Psoas muscle (tissue), 8 donors: ENCODE results near the gene TBC1D22A. TPM values are rescaled to one million over a fixed set of nuclear protein-coding genes. Genes with fewer than 3 reads are reported as not detected.

Experiments
- ATAC-seq, 4 donors: fragments of 200-7000 bp; cut with Tn5 transposase; one replicate each; pipeline ENCODE4 v1.9.1; 2020; ENCODE audit warnings: moderate library complexity in 3 of 4, mild to moderate bottlenecking in 2 of 4
- DNase-seq, 2 donors: peaks; one replicate each; pipeline ENCODE4 v3.0.0-alpha.2; 2020
- H3K27ac ChIP-seq: fragments of 200-600 bp; one replicate; pipeline ENCODE4 v1.8.0; 2022
- H3K27me3 ChIP-seq, 3 donors: fragments of 200-600 bp in 1 of 3; one replicate each; pipeline versions ENCODE4 v1.6.1 to v1.8.0; 2013 to 2022; ENCODE audit warnings: low read length in 2 of 3, mild to moderate bottlenecking in 2 of 3, moderate library complexity in 1 of 3; ENCODE audit not compliant: insufficient read depth in 3 of 3
- H3K36me3 ChIP-seq, 2 donors: fragments of 200-600 bp in 1 of 2; one replicate each; pipeline versions ENCODE4 v1.6.1 to v1.8.0; 2013 to 2022; ENCODE audit warnings: low read depth in 1 of 2, mild to moderate bottlenecking in 1 of 2, moderate library complexity in 1 of 2; ENCODE audit not compliant: insufficient read depth in 1 of 2
- H3K4me1 ChIP-seq: fragments of 200-600 bp; one replicate; pipeline ENCODE4 v1.8.0; 2022
- H3K4me3 ChIP-seq: fragments of 200-600 bp; one replicate; pipeline ENCODE4 v1.8.0; 2022; ENCODE audit warnings: mild to moderate bottlenecking
- H3K9me3 ChIP-seq: fragments of 200-600 bp; one replicate; pipeline ENCODE4 v1.8.0; 2022
- CTCF ChIP-seq: fragments of 200-600 bp; IDR thresholded peaks from one replicate; pipeline ENCODE4 v1.8.0; 2022; ENCODE audit warnings: antibody characterized with exemption
- WGBS, 3 donors: extraction: QIAGEN DNeasy Blood & Tissue Kit; methylation state at CpG; one replicate each; pipeline versions ENCODE4 v1.1.6 to v1.1.7; 2013; 5-methylcytosine and 5-hydroxymethylcytosine counted together
- intact Hi-C, 2 donors: fragments of 100-400 bp; cut with DNase I; formaldehyde crosslinking; loops; one replicate each; pipeline versions ENCODE4 v1.11.0 to v1.14.2; 2022
- polyA plus RNA-seq, 3 donors: library from polyadenylated mRNA; stranded (reverse); fragments of 200-250 nt; gene quantifications; one replicate each; pipeline ENCODE4 v1.2.3, GENCODE V29; 2013
- total RNA-seq, 4 donors: library from RNA; stranded (reverse); fragmentation: NEBNext Ultra II Directional in 2 of 4; extraction: Animal tissue kit (Norgen Biotek cat#: 25700) in 2 of 4; gene quantifications; one replicate each; pipeline versions ENCODE4 v1.2.1 to v1.2.4, GENCODE V29; 2021 to 2023
- donor health status: healthy with polysubstance abuse.
- donor health status: DM: no; HTN: no; CAD: no; lungs with moderate emphysema.
- donor health status: Bipolar disorder and iron deficiency.
- donor health status: healthy.
- donor health status: DM: yes; HTN: yes; CAD: no.
- donor health status: DM: no; HTN: no; CAD: no.
- donor health status: DM: no; HTN: no; CAD: no.
- donor health status: DM: yes; HTN: yes; CAD: no.

The TBC1D22A gene
- total and polyA plus RNA-seq, 7 donors: 11.7 to 25.0 (median 18.9) TPM

- no peaks in the 10 kb centered on the region for H3K36me3 ChIP-seq
- no peak overlapping the region for H3K27ac ChIP-seq
- no peaks in the 10 kb centered on the region for H3K9me3 ChIP-seq
- intact Hi-C loops: no loop called here
- 9 to 15% (median 13%) methylated on average over 29 of the region's 29 CpGs for WGBS, 3 donors
- no peak for TF ChIP-seq CTCF
- H3K4me3 ChIP-seq: no peak overlapping the region
- DNase-seq: no peak
- no peak for ATAC-seq
- H3K4me1 ChIP-seq: no peaks in the 10 kb centered on the region
- H3K27me3 ChIP-seq: no peaks in the 10 kb centered on the region
Measured at GRCh38 chr22:47090591-47091245, 328.3 kb downstream of the TBC1D22A start.

GRCh38 chr22:47091246-47091651 lies 328.8 kb downstream of the TBC1D22A start:
- Histone ChIP-seq H3K4me3 (no peak overlapping the region), H3K27ac (no peak overlapping the region), H3K9me3 (no peaks in the 10 kb centered on the region), H3K27me3 (no peaks in the 10 kb centered on the region), H3K36me3 (no peaks in the 10 kb centered on the region), H3K4me1 (no peaks in the 10 kb centered on the region)
- TF ChIP-seq CTCF: no peak
- WGBS, 3 donors: 33 to 36% (median 35%) methylated on average over 18 to 21 of the region's 21 CpGs
- ATAC-seq (no peak), DNase-seq (no peak)
- intact Hi-C loops: no loop called here

GRCh38 chr22:47091921-47092700 lies 329.7 kb downstream of the TBC1D22A start:
- DNase-seq (no peak), ATAC-seq (no peak)
- H3K27ac ChIP-seq: no peak overlapping the region
- no peak overlapping the region for H3K4me3 ChIP-seq
- no peaks in the 10 kb centered on the region for H3K36me3 ChIP-seq
- no peaks in the 10 kb centered on the region for H3K27me3 ChIP-seq
- H3K4me1 ChIP-seq: no peaks in the 10 kb centered on the region
- intact Hi-C loops: no loop called here
- TF ChIP-seq CTCF: no peak
- 90 to 95% (median 93%) methylated on average over 16 of the region's 16 CpGs for WGBS, 3 donors
- no peaks in the 10 kb centered on the region for H3K9me3 ChIP-seq

GRCh38 chr22:47092896-47093311 lies 330.5 kb downstream of the TBC1D22A start:
- Histone ChIP-seq H3K27ac (no peak overlapping the region), H3K4me1 (no peaks in the 10 kb centered on the region), H3K36me3 (no peaks in the 10 kb centered on the region), H3K4me3 (no peak overlapping the region), H3K9me3 (no peaks in the 10 kb centered on the region), H3K27me3 (no peaks in the 10 kb centered on the region)
- ATAC-seq: no peak
- intact Hi-C loops: no loop called here
- DNase-seq: no peak
- no peak for TF ChIP-seq CTCF
- WGBS, 3 donors: 78 to 87% (median 82%) methylated on average over 9 of the region's 9 CpGs
